ENCODE results near the gene ZNF536.

ZNF536 gene

GRCh38 chr19:30449673-30450072 is 77.5 kb downstream of the ZNF536 start:
- H3K4me3 ChIP-seq (ENCODE audit: low read depth, low read length): no peak overlapping the region
- TF ChIP-seq CTCF (IDR thresholded peaks at IDR 0.05; ENCODE audit: low read depth, low read length): no peak

- no peak for TF ChIP-seq CTCF (IDR thresholded peaks at IDR 0.05; ENCODE audit: low read depth, low read length)
- no peak overlapping the region for H3K4me3 ChIP-seq (ENCODE audit: low read depth, low read length)
These were observed 77.9 kb downstream of the ZNF536 start for GRCh38 chr19:30450100-30450499.

GRCh38 chr19:30450835-30451321 is 78.7 kb downstream of the ZNF536 start:
- H3K4me3 ChIP-seq (ENCODE audit: low read depth, low read length): no peak overlapping the region
- TF ChIP-seq CTCF (IDR thresholded peaks at IDR 0.05; ENCODE audit: low read depth, low read length): no peak

GRCh38 chr19:30452931-30453330 is 80.7 kb downstream of the ZNF536 start:
- no peak for TF ChIP-seq CTCF (IDR thresholded peaks at IDR 0.05; ENCODE audit: low read depth, low read length)

DNA sequence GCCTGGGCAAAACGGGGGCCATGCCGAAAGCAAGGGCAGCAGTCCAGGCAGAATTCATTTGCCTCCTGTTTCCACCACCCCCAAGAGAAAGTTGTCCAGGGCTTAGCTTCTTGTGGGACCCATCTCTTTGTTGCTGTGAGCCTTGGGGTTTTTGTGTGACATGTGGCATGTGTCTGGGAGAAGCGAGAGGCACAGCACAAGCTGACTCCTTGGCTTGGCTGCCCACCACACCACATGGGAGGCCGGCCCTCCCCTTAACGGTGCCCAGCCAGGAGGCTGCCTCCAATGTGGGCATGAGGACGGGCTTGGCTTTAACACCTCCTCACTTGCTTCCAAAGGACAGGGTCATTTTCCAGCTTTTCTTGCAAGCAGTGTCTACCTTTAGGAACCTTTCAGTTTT is 81.6 kb downstream of the ZNF536 start:
- H3K4me3 ChIP-seq (ENCODE audit: low read depth, low read length): no peak overlapping the region
- no peak for TF ChIP-seq CTCF (IDR thresholded peaks at IDR 0.05; ENCODE audit: low read depth, low read length)

More at GRCh38 chr19:30452931-30453330, 80.7 kb downstream of the ZNF536 start:
- H3K4me3 ChIP-seq (ENCODE audit: low read depth, low read length): no peak overlapping the region

DNA sequence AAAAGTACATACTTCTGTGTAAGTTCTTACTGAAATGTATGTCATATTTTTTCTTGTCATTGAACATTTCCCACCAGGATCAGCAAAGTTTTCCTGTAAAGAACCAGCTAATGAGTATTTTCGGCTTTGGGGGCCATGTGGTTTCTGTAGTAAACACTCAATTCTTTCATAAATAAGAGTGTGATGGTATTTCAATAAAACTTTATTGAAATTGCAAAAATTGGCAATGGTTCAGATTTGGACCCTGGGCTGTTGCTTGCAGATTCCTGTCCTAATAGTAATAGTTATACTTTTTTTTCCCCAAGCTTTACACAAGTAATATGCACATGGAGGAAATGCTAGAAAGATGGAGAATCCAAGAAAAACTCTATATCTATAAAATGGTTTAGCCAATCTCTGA is 83.7 kb downstream of the ZNF536 start:
- no peak for TF ChIP-seq CTCF (IDR thresholded peaks at IDR 0.05; ENCODE audit: low read depth, low read length)
- no peak overlapping the region for H3K4me3 ChIP-seq (ENCODE audit: low read depth, low read length)

DNA sequence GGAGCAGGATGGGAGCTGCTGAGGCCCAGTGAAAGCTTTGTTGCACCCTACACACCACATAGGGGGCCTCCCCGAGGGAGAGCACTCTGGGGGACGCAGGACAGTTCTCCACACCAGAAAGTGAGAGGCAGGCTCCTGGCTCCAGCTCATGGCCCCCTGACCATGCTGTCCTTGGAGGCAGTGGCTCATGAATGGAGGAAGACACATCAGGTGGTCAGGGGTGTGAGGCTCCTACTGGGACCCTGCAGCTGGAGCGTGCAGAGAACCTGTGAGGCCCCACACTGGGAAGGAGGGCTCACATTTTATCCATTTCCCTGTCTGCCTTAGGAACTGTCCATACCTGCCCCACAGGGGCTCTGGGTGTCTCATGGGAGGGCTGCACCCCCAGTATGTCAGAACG is 85.3 kb downstream of the ZNF536 start:
- TF ChIP-seq CTCF (IDR thresholded peaks at IDR 0.05; ENCODE audit: low read depth, low read length): no peak
- H3K4me3 ChIP-seq (ENCODE audit: low read depth, low read length): no peak overlapping the region

All from WI38 (cell line).